ENCODE data around the gene MISP. TPM values are rescaled to one million over a fixed set of nuclear protein-coding genes. Genes with fewer than 3 reads are reported as not detected.

Gene MISP
- total RNA-seq, 1 donor from 2014 or later: 105 TPM

GRCh38 chr19:722553-723101, 28.3 kb upstream of the MISP start:
- Histone ChIP-seq H3K4me3 (ENCODE audit: low read depth, low read length) (no peak overlapping the region), H3K36me3 (ENCODE audit: control insufficient read depth, insufficient read depth, low read length) (no peaks in the 10 kb centered on the region), H3K27me3 (ENCODE audit: control insufficient read depth, insufficient read depth, low read length) (peaks cover 2% of the 10 kb centered on the region)
- no peak for FAIRE-seq
- no peak for TF ChIP-seq CTCF (IDR thresholded peaks at IDR 0.05; ENCODE audit: insufficient read depth, low read length, severe bottlenecking)
- no peak for DNase-seq (ENCODE audit: low read depth)

- Histone ChIP-seq H3K36me3 (ENCODE audit: control insufficient read depth, insufficient read depth, low read length) (no peaks in the 10 kb centered on the region), H3K27me3 (ENCODE audit: control insufficient read depth, insufficient read depth, low read length) (peaks cover 2% of the 10 kb centered on the region), H3K4me3 (ENCODE audit: low read depth, low read length) (no peak overlapping the region)
- no peak for DNase-seq (ENCODE audit: low read depth)
- FAIRE-seq: no peak
- TF ChIP-seq CTCF (IDR thresholded peaks at IDR 0.05; ENCODE audit: insufficient read depth, low read length, severe bottlenecking): no peak
Measured at GRCh38 chr19:723247-723646, 27.7 kb upstream of the MISP start.

GRCh38 chr19:723714-724113, 27.2 kb upstream of the MISP start:
- FAIRE-seq (no peak), DNase-seq (ENCODE audit: low read depth) (no peak)
- no peaks in the 10 kb centered on the region for H3K36me3 ChIP-seq (ENCODE audit: control insufficient read depth, insufficient read depth, low read length)
- no peak overlapping the region for H3K4me3 ChIP-seq (ENCODE audit: low read depth, low read length)
- no peak for TF ChIP-seq CTCF (IDR thresholded peaks at IDR 0.05; ENCODE audit: insufficient read depth, low read length, severe bottlenecking)
- H3K27me3 ChIP-seq (ENCODE audit: control insufficient read depth, insufficient read depth, low read length): peaks cover 2% of the 10 kb centered on the region

- H3K36me3 ChIP-seq (ENCODE audit: control insufficient read depth, insufficient read depth, low read length): no peaks in the 10 kb centered on the region
- no peak overlapping the region for H3K4me3 ChIP-seq (ENCODE audit: low read depth, low read length)
- FAIRE-seq (no peak), DNase-seq (ENCODE audit: low read depth) (no peak)
- no peaks in the 10 kb centered on the region for H3K27me3 ChIP-seq (ENCODE audit: control insufficient read depth, insufficient read depth, low read length)
- TF ChIP-seq CTCF (IDR thresholded peaks at IDR 0.05; ENCODE audit: insufficient read depth, low read length, severe bottlenecking): no peak
Measured at GRCh38 chr19:725461-726089, 25.3 kb upstream of the MISP start.

GRCh38 chr19:726993-727956, 23.6 kb upstream of the MISP start:
- no peak for TF ChIP-seq CTCF (IDR thresholded peaks at IDR 0.05; ENCODE audit: insufficient read depth, low read length, severe bottlenecking)
- Histone ChIP-seq H3K27me3 (ENCODE audit: control insufficient read depth, insufficient read depth, low read length) (no peaks in the 10 kb centered on the region), H3K36me3 (ENCODE audit: control insufficient read depth, insufficient read depth, low read length) (no peaks in the 10 kb centered on the region), H3K4me3 (ENCODE audit: low read depth, low read length) (no peak overlapping the region)
- FAIRE-seq (no peak), DNase-seq (ENCODE audit: low read depth) (no peak)
